IPS DF 19.7 (cell line): ENCODE measurements around the gene ANKRD18A.
"Not testable (repeated sequence)": the region's sequence is repeated elsewhere in the genome, so short reads cannot be mapped to it uniquely, and the experiment has no call there.

ENCODE experiments used
- DNase-seq: peaks from one replicate; pipeline ENCODE4 v3.0.0-alpha.2; 2013; ENCODE audit warnings: low read depth, low spot score

Gene ANKRD18A

GRCh38 chr9:38629511-38629910 lies 9.1 kb upstream of the ANKRD18A start:
- DNase-seq = no peak

GRCh38 chr9:38626006-38626405 lies 5.6 kb upstream of the ANKRD18A start:
- DNase-seq = no peak

GRCh38 chr9:38622951-38623350 lies 2.6 kb upstream of the ANKRD18A start:
- no peak for DNase-seq

- no peak for DNase-seq
These were observed 1.9 kb upstream of the ANKRD18A start for GRCh38 chr9:38622288-38622674.

- no peak for DNase-seq
These were observed 1.3 kb upstream of the ANKRD18A start for GRCh38 chr9:38621434-38622287.

GRCh38 chr9:38619556-38620447 lies 594 bp downstream of the ANKRD18A start:
- no peak for DNase-seq

- DNase-seq = not testable (repeated sequence)
These were observed 22.2 kb downstream of the ANKRD18A start for GRCh38 chr9:38598029-38598745.

GRCh38 chr9:38595117-38595516 lies 25.3 kb downstream of the ANKRD18A start:
- not testable (repeated sequence) for DNase-seq

GRCh38 chr9:38591346-38592063 lies 28.9 kb downstream of the ANKRD18A start:
- not testable (repeated sequence) for DNase-seq

GRCh38 chr9:38583765-38584164 lies 36.6 kb downstream of the ANKRD18A start:
- DNase-seq = peak; percentile 12

- DNase-seq = not testable (repeated sequence)
These were observed 40.3 kb downstream of the ANKRD18A start for GRCh38 chr9:38580112-38580511.

GRCh38 chr9:38576181-38576580 lies 44.2 kb downstream of the ANKRD18A start:
- DNase-seq = not testable (repeated sequence)

- DNase-seq = not testable (repeated sequence)
These were observed 54.3 kb downstream of the ANKRD18A start for GRCh38 chr9:38566048-38566447.

GRCh38 chr9:38565178-38565577 lies 55.2 kb downstream of the ANKRD18A start:
- DNase-seq = not testable (repeated sequence)

- DNase-seq = not testable (repeated sequence)
These were observed 56.5 kb downstream of the ANKRD18A start for GRCh38 chr9:38563911-38564310.

GRCh38 chr9:38561134-38561533 lies 59.3 kb downstream of the ANKRD18A start:
- not testable (repeated sequence) for DNase-seq

- DNase-seq = not testable (repeated sequence)
These were observed 61.2 kb downstream of the ANKRD18A start for GRCh38 chr9:38559172-38559571.

- DNase-seq = not testable (repeated sequence)
These were observed 62.6 kb downstream of the ANKRD18A start for GRCh38 chr9:38557746-38558145.

- DNase-seq = not testable (repeated sequence)
These were observed 65.4 kb downstream of the ANKRD18A start for GRCh38 chr9:38554966-38555365.

GRCh38 chr9:38553019-38553418 lies 67.4 kb downstream of the ANKRD18A start:
- not testable (repeated sequence) for DNase-seq
